NCI-H2107 (cell line): ENCODE results near the gene SLC6A1.

Experiments
- DNase-seq: peaks from one replicate; lab custom pipeline; 2025; lab: John Stamatoyannopoulos, UW

The SLC6A1 gene

DNA sequence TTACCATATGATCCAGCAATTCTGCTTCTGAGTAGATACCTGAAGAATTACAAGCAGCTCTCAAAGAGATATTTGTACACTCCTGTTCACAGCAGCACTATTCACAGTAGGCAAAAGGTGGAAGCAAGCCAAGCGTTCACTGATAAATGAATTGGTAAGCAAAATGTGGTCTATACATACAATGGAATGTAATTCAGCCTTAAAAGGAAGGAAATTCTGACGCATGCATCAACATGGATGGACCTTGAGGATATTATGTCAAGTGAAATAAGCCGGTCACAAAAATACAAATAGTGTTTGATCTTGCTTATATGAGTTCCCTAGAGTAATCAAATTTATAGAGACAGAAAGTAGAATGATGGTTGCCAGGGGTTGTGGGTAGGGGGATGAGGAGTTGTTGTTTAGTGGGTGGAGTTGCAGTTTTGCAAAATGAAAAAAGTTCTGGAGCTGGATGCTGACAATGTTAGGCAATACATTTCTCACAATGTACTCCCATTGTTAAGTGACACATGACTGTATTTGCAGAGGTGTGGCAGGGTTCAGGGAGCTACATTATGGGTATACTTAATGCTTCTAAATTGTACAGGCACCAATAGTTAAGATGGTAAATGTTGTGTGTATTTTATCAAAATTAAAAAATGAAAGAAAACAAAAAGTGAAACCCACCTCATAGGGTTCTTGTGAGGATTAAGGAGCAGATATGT, 26.7 kb downstream of the SLC6A1 start:
- DNase-seq: no peak

DNA sequence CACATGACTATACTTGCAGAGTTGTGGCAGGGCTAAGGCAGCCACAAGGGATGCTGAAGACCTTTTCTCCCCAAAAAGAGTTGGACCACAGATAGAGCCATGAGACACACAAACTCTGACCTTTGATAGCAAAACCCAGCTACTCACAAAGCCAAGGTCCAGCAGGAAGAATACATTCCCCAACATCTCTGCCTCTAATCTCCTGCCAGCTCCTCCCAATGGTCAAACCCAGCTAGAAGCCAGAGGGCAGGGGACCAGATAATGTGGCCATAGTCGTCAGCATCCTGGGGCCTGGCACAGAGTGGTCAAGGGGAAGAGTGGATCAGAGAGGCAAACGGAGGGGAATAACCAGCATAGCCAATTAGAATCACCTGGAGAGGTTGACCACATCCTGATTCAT, 28.2 kb downstream of the SLC6A1 start:
- no peak for DNase-seq

DNA sequence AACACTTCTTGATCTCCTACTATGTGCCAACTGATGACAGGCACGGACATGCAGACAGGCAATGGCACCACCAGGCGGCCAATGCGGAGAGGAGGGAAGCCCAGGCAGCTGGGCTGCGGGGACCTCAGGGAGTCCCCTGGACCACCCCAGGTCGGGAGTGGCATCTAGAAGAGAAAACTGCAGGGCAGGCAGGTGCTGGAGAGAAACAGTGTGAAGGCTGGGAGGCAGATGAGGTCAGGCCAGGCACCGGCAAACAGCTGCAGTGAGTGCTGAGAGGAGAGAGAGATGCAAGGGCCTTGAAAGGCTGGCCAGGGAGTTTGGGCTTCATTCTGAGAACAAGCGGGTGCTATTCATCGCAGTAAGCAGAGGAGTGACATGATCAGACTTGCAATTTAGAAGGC, 29.1 kb downstream of the SLC6A1 start:
- DNase-seq: no peak

DNA sequence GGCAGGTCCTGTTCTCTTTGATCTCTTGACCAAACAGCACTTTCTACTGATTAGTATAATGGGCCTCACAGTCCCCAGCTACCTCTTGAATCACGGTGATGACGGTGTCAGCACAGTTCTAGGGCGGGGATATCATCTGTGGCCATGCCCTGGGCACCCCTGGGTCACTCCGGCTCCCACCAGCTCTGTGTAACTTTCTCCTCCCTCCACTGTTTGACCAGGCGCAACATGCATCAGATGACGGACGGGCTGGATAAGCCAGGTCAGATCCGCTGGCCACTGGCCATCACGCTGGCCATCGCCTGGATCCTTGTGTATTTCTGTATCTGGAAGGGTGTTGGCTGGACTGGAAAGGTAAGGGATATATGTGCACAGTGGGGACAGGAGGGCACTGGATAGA, 29.6 kb downstream of the SLC6A1 start:
- DNase-seq: no peak

DNA sequence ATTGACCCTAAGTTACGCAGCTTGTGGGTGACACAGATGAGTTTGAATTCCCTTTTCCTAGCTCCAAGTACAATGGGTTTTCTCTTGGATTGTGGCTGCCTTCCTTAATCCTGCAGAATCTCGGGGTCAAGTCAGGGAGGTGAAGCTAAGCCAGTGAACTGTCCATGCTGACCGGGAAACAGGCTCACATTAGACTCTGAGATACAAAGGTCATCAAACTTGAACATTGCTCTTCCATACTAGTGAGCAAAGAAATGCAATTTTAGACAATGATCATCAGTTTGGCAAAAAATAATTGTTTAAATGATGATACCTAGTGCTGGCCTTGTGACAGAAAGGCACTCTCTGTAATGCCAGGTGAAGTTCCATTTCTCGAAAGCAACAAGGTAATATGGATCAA, 31.6 kb downstream of the SLC6A1 start:
- no peak for DNase-seq

DNA sequence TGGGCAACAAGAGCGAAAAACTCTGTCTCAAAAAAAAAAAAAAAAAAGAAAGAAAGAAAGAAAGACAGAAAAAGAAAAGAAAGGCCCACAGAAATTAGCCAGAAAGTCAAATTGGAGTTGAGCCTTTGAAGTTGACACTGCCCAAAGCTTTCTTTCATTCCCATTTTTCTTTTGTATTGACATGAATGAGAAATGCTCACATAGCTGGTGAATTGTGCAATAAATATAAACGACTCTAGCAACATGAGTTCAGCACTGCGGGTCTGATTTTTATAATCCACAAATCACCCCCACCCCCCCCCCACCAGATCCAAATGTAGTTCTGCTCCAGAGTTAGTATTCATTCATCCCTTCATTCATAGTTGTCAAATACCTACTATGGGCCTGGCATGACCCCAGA, 37.4 kb downstream of the SLC6A1 start:
- DNase-seq: no peak

DNA sequence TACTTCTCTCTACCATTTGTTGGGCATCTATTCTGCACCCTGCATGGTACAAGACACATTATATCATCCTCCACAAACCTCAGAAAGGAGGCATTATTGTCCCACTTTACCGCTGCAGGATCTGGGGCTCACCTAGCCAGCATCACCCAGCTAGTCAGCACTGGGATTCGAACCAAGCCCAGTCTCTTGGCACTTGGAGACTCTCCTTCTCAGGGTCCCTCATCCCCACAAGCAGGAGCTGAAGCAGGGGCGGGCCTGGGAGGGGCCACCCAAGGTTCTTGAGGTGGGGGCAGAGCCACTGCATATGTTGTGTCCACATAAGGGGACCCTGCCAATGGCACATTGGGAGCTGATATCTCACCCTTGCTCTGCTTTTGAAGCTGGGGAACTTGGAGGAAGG, 41.3 kb downstream of the SLC6A1 start:
- DNase-seq: no peak

DNA sequence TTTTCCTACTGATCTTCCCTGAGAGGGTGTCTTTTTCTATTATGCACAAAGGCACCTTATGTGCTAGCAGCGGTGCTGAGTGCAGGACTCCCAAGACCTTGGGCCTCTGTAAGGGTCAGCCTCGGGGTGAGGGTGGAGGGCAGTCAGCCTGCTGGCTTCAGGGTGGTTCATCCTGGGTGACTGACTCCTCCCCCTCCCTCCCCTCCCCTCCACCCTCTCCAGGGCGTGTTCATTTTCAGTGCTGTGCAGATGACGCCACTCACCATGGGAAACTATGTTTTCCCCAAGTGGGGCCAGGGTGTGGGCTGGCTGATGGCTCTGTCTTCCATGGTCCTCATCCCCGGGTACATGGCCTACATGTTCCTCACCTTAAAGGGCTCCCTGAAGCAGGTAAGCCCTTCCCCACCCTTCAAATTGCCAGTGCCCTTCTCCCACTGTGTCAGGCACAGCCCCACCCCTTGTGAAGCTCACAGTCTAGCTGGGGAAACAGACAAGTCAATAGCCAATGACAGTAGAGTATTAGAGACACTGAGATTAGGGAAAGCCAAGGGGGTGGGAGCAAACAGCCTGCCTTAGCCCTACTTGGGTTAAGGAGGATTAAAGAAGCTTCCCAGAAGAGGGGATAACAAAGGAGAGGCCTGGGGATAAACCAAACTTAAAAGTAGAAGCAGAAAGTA, 41.9 kb downstream of the SLC6A1 start:
- no peak for DNase-seq

DNA sequence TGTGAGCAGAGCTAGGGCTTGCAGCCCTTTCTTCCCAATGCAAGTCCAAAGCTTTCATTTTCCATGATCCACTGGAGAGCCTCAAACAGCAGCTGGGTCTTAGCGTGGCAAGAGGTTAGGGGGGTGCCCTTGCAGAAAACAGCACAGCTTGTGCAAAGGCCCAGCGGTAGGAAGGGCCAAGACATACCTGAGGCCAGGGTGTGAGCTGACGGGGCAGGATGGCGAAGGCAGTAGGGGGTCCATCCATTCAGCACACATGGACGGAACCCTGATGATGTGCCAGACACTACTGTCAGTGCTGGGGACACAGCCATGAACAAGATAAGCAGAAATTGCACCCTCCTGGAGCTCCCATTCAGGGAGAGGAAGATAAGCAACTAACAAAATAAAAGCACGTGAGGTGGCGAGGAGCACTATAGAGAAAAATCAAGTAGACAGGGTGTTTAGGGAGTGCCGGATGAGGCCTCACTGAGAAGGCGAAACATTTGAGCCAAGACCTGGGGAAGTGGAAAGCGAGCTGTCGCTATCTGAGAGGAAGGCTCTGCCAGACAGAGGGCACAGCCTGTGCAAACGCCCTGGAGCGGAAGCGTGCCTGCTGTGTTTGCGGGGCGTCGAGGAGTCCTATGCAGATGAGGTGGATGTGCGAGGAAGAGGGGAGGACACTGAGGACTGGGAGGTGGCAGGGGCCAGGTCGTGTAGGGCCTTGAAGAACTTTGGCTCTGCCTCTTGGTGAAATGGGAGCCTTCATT, 43.4 kb downstream of the SLC6A1 start:
- no peak for DNase-seq

DNA sequence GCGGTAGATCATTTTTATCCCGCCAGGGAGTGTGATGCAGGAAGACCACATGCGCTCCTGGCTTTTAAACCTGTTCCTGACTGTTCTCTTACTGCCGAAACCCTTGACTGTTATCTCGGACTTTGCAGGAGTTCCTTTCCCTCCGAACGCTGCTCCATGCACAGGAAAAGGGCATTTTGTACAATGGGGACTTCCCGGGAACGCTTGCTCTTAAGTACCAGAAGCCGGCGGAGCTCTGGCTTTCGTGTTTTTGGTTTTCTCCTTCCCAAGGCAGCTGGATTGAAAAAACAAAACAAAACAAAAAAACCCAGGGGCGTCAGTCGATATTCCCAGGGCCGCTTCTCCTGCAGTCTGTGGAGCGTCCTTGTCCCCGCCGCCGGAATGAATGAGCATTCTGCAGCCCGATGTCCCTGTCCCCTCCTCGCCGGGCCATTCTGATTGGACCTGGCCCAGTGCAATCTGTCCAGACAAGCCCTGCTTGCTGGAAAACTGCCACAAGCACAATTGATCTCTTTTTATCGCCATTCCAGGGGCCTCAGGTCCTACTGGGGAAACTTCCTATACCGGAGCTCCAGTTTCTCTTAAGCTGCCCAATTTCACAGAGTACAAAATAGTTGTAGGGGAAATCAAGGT, 44.8 kb downstream of the SLC6A1 start:
- DNase-seq: no peak

DNA sequence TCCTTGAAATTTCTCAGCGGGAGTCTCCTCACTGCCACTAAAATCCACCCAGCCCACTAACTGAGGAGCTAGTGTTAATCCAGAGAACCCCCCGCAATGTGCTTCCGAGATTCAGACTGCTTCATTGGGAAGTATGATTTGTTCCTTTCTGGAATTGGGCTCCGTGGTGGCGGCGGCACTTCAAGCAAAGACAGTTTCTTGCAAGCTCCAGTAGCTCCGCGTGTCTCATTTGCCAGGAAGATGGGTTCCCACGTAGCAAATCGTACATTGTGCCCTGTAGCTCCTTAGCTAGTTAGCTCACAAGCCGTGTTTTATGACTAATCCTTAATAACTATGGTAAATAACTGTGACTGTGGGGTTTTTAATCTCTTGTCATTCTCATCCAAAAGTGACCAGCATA, 45.4 kb downstream of the SLC6A1 start:
- no peak for DNase-seq

DNA sequence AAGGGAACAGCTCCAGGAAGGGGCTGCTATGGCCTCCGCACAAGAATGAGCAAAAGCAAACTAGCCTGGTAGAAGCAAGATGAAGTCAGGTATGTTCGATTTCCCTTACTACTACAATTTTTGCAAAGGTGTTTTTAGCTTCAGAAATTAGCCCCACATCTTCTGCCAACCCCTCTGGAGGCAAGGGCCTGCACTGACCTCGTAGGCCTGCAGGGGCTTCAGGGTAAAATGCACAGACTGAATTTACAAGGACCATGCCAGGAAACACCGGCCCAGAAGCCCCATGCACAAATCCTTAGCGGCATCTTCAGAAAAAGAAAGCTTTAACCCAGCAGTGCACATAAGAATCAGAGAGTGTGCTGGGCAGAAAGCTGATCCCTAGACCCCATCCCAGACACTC, 53.0 kb downstream of the SLC6A1 start:
- DNase-seq: no peak

DNA sequence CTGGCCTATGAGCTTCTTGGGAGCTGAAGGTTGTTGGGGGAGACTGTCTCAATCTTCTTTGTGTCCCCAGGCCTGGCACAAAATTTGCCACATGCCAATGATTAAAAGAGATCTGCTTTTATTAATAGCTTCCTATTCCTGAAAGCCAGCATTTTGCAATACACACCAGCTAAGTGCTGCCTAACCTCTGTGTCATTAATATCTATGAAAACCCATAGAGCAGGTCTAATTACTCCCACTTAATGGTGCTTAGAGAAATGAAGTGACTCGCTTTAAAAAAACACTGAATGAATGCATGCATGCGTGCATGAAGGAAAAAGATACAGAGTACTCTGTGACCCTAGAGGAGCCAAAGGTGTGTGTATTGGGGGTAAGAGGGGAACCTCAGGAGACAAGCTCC, 55.0 kb downstream of the SLC6A1 start:
- DNase-seq: no peak

DNA sequence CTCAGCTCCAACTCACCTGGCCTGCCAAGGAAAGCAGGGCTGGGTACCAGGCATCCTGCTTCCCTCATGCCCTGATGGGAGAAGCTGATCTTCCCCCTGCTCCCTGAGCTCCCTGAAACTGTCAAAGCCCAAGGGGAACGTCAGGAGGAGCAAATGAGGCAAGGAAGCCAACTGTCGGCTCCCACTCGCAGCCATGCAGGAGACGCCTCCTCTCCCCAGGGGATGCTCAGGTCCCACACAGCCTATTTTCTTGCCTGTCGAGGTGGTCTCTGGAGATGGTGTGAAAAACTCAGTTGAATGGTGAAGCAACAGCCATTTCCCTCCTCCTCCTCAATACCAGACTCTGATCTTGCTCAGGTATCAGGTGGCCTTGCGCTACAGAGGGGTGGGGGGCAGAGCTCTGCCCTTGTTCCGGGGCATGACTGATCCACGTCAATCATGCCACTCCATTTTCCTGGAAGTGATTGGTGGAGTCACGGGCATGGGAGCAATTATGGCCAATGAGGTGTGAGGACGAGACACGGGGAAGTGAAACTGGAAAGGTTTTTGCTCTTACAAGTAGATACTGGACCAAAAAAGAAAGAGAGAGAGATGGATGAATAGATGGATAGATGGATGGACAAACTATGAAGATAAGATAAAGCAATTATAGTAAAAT, 58.2 kb downstream of the SLC6A1 start:
- no peak for DNase-seq

DNA sequence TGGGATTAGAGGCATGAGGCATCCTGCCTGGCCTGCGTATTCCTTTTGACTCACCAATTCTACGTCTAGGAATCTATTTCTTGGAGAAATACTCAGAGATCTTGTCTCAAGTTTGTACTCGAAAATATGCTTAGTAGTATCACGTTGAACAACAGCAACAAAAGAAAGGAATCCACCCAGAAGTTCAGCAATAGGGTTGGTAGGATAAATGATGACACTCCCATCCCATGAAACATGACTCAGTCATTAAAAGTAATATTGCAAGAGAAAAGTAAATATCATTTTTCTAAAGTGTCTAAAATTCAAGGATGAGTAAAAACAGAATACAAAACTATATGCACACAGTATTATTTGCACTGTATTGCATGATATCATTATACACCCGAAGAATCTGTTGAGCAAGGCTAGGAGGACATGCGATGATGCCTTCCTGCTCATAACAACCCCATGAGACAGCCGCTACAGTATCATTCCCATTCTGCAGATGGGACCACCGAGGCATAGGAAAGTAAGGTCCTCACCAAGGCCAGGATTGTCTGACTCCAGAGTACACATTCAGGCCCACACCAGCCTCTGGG, 61.5 kb downstream of the SLC6A1 start:
- no peak for DNase-seq

DNA sequence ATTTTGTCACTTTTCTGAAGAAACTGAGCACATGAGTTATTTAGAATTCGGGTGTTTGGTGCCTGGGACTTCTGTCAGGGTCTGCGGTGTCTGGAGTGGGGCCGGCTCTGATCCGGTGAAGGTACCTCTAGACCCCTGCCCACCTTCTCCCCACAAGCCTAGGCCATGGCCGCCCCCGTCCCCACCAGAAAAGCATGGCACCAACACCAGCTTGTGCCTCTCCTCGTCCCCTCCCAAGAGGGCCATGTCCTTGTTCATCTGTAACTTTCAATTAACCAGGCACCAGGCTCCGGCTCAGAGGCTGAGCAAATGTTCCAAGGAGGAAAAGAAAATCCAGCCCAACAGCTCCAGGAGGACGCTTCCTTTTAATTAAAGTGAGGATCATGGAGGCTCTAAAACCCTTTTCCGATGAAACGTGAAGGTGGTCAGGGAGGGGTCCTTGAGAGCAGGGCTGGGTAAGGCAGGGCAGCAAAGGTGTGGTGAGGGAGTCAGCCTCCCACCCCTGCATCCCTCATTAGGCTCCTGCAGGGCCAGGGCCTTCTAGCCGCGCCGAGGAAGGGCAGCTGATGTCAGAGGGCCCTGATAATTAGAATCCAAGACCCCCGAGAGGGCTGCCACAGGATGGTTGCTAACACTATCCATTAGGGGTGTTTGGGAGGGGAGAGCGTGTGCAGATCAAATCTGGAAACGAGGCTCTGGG, 62.3 kb downstream of the SLC6A1 start:
- no peak for DNase-seq

DNA sequence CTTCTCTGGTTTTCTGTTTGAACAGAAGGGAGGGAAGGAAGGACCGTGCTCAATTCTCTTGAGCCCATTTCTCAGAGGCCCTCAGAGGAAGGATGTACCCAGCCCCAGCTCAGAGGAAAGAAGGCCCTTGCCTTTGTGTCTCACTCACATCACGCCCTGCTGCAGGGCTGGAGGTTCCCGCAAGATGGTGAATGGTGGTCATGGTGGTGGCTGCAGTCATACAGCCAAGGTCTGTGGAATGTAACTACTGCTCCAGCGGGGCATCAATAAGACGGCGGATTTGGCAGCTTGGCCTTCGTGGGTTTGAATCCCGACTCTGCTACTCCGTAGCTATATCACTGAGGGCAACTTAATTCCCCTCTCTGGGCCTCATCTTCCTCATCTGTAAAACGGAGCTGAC, 62.9 kb downstream of the SLC6A1 start:
- no peak for DNase-seq

DNA sequence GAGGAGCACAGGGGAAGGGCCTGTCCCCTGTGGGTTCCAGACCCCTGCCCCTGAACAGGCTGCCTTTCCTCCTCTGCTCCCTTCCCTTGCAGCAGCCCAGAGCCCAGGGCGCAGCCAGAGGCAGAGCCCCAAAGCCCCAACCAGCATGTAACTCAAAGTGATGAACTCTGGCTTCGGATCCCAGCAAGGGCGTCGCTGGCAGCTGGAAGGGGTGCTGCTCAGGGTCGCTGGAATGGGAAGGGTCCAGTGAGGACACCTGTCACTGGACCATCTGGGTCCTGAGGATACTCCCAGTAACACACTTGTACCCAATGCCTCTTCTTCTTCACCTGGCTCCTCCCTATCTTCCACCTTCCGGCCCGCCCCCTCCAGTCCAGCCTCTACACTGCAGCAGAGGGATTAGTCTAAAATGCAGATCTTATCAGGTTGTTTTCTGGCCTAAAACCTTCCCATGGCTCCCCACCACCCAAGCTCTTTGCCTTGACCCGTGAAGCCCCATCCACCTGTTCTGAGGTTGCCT, 64.0 kb downstream of the SLC6A1 start:
- DNase-seq: no peak

DNA sequence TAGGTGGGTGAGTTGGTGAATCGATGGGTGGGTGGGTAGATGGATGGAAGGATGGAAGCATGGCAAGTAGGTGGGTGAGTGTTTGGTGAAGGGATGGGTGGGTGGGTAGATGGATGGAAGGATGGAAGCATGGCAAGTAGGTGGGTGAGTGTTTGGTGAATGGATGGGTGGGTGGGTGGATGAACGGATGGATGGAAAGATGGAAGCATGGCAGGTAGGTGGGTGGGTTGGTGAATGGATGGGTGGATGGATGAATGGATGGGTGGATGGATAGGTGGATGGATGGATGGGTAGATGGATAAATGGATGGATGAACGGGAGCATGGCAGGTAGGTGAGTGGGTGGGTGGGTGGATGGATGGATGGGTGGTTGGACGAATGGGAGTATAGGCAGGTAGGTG, 65.1 kb downstream of the SLC6A1 start:
- no peak for DNase-seq

DNA sequence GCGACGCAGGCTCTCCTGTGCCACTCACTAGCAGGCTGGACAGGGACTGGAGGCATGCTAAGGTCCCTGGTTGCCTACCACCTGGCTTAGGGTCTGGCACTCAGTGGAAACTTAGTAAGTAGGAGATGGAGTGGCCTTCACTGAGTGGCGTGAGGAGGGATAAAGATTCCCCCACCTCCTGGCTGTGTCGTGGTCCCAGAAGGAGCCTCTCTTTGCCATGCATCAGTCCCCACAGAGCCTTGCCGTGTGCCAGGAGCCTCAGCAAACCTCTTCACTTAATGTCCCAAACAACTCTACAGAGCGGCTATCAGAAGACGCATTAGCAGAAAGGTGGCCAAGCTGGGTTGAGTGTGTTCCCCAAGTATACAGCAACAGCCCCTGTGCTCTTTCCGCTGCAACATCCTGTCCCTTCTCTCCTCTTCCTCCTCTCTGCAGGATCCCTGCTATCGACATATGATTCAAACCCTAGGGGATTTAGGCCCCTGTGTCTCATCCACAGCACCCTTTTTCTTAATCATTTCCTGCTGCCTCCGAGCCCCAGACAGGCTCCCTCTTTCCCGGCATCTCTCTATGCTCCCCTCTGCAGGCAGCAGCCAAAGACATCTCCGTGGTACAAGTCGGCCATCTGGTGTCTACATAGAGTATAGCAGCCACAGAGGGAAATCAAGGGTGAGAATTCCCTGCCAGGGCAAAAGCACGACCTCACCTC, 66.7 kb downstream of the SLC6A1 start:
- DNase-seq: peak; percentile 20

DNA sequence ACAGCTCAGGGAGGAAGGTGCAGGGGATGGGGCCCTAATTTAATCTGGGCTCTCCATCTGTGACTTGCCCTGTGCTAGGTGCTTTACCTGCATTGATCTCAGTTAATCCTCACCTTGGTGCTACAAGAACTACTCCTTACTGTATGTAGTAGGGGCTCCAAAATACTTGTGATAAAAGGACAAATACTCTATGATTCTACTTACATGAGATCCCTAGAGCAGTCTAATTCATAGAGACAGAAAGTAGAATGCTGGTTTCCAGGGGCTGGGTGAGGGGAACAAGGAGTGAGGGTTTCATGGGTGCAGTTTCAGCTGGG, 67.2 kb downstream of the SLC6A1 start:
- no peak for DNase-seq
